ENCODE measurements around the gene SPATA19. TPM values are rescaled to one million over a fixed set of nuclear protein-coding genes. Genes with fewer than 3 reads are reported as not detected.

SPATA19 gene
- total RNA-seq, 1 experiment from 2014 or later, result not detected

DNA sequence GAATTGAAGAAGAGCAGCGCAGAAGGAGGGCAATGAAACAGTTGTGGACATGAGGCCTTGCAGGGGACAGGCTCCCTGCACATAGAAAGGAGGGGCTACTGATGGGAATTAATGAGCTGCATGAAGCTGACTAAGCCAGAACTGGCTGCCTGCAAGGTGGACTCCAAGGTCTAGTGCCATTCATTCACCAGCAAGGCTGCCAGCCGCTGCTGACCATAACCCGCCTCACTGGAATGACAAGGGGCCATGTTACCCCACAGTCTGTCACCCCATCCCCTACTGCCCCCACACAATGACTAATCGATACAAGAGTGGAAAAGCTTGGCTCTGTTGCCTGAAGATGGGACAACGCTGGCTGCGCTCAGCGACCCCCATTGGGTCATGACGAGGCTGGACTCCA, 44.6 kb downstream of the SPATA19 start:
- BruUV-seq (replicated peaks), result no TSS peak
- CTCF ChIA-PET, result no interaction called here

GRCh38 chr11:133797554-133797953, 47.8 kb downstream of the SPATA19 start:
- no peak for TF ChIP-seq EZH2 (IDR thresholded peaks at IDR 0.05; ENCODE audit: borderline replicate concordance, low read depth, low read length, poor library complexity, severe bottlenecking)
- TF ChIP-seq, protein P1, sequence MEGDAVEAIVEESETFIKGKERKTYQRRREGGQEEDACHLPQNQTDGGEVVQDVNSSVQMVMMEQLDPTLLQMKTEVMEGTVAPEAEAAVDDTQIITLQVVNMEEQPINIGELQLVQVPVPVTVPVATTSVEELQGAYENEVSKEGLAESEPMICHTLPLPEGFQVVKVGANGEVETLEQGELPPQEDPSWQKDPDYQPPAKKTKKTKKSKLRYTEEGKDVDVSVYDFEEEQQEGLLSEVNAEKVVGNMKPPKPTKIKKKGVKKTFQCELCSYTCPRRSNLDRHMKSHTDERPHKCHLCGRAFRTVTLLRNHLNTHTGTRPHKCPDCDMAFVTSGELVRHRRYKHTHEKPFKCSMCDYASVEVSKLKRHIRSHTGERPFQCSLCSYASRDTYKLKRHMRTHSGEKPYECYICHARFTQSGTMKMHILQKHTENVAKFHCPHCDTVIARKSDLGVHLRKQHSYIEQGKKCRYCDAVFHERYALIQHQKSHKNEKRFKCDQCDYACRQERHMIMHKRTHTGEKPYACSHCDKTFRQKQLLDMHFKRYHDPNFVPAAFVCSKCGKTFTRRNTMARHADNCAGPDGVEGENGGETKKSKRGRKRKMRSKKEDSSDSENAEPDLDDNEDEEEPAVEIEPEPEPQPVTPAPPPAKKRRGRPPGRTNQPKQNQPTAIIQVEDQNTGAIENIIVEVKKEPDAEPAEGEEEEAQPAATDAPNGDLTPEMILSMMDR (conservative IDR thresholded peaks at IDR 0.05; ENCODE audit: low read depth, low read length), result no peak
- no peak for DNase-seq (ENCODE audit: low spot score)
- ChIA-PET POLR2A (ENCODE audit: low non-redundant PET) (no interaction called here), CTCF (no interaction called here)
- intact Hi-C loops (cut with micrococcal nuclease; ENCODE audit: unreplicated experiment), result no loop called here
- Histone ChIP-seq H3K27me3 (replicated peaks; ENCODE audit: insufficient read depth, low read depth, low read length, poor library complexity) (peaks cover 12% of the 10 kb centered on the region), H3K9me3 (ENCODE audit: low read depth, low read length, poor library complexity, severe bottlenecking) (peaks cover 21% of the 10 kb centered on the region), H3K36me3 (ENCODE audit: insufficient read depth, low read length, poor library complexity, severe bottlenecking) (no peaks in the 10 kb centered on the region), H3K27ac (ENCODE audit: low read depth, low read length, poor library complexity, severe bottlenecking) (no peak overlapping the region), H3K4me1 (ENCODE audit: insufficient read depth, low read length, poor library complexity, severe bottlenecking) (no peaks in the 10 kb centered on the region), H3K4me3 (ENCODE audit: low read depth, low read length, poor library complexity, severe bottlenecking) (no peak overlapping the region)
- no TSS peak for BruUV-seq (replicated peaks)

More for the DNA sequence above, 44.6 kb downstream of the SPATA19 start:
- no peak for DNase-seq (ENCODE audit: low spot score)
- Histone ChIP-seq H3K9me3 (ENCODE audit: low read depth, low read length, poor library complexity, severe bottlenecking) (peaks cover 9% of the 10 kb centered on the region), H3K36me3 (ENCODE audit: insufficient read depth, low read length, poor library complexity, severe bottlenecking) (no peaks in the 10 kb centered on the region), H3K4me1 (ENCODE audit: insufficient read depth, low read length, poor library complexity, severe bottlenecking) (no peaks in the 10 kb centered on the region), H3K4me3 (ENCODE audit: low read depth, low read length, poor library complexity, severe bottlenecking) (no peak overlapping the region), H3K27me3 (replicated peaks; ENCODE audit: insufficient read depth, low read depth, low read length, poor library complexity) (peaks cover 12% of the 10 kb centered on the region), H3K27ac (ENCODE audit: low read depth, low read length, poor library complexity, severe bottlenecking) (no peak overlapping the region)
- intact Hi-C loops (cut with micrococcal nuclease; ENCODE audit: unreplicated experiment), result no loop called here
- TF ChIP-seq, protein P1 (conservative IDR thresholded peaks at IDR 0.05; ENCODE audit: low read depth, low read length), result no peak
- no peak for TF ChIP-seq EZH2 (IDR thresholded peaks at IDR 0.05; ENCODE audit: borderline replicate concordance, low read depth, low read length, poor library complexity, severe bottlenecking)
- POLR2A ChIA-PET (ENCODE audit: low non-redundant PET), result no interaction called here

DNA sequence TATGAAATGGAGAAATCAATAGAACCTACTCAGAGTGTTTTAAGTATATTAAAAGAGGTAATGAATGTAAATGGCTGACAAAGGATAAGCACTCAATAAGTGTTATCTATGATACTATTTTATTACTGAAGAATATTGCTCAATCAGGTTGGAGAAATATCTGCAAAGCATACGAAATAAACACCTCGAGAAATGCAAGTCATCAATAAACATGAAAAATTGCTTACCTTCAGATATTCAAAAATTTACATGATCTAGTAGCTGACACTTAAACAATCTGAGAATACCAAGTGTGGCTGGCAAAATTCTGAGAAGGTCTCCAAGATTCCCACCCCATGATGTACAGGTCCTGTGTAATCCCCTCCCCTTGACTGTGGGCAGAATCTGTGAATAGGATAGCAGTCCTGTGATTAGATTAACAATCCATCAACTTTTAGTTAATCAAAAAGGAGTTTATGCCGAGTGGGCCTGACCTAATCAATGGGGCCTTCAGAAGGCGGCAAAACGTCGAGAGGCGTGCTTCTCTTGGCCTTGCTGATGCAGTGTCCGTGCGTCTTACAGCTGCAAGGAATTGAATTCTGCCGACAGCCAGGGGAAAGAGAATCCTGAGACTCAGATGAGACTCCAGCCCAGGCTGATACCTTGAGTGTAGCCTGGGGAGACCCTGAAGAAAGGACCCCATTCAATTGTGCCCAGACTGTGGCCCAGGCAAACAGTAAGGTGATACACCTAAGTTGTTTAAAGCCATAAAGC, 49.1 kb downstream of the SPATA19 start:
- Histone ChIP-seq H3K4me3 (ENCODE audit: low read depth, low read length, poor library complexity, severe bottlenecking) (no peak overlapping the region), H3K27me3 (replicated peaks; ENCODE audit: insufficient read depth, low read depth, low read length, poor library complexity) (peaks cover 12% of the 10 kb centered on the region), H3K27ac (ENCODE audit: low read depth, low read length, poor library complexity, severe bottlenecking) (no peak overlapping the region), H3K9me3 (ENCODE audit: low read depth, low read length, poor library complexity, severe bottlenecking) (peaks cover 21% of the 10 kb centered on the region), H3K4me1 (ENCODE audit: insufficient read depth, low read length, poor library complexity, severe bottlenecking) (no peaks in the 10 kb centered on the region), H3K36me3 (ENCODE audit: insufficient read depth, low read length, poor library complexity, severe bottlenecking) (no peaks in the 10 kb centered on the region)
- intact Hi-C loops (cut with micrococcal nuclease; ENCODE audit: unreplicated experiment), result no loop called here
- ChIA-PET CTCF (no interaction called here), POLR2A (ENCODE audit: low non-redundant PET) (no interaction called here)
- TF ChIP-seq, protein P1 (conservative IDR thresholded peaks at IDR 0.05; ENCODE audit: low read depth, low read length), result no peak
- no peak for TF ChIP-seq EZH2 (IDR thresholded peaks at IDR 0.05; ENCODE audit: borderline replicate concordance, low read depth, low read length, poor library complexity, severe bottlenecking)
- DNase-seq (ENCODE audit: low spot score), result no peak
- BruUV-seq (replicated peaks), result no TSS peak

All from A673 (cell line).